GM11168 (cell line): ENCODE measurements around the gene MANEA.
"Not testable (repeated sequence)": the region's sequence is repeated elsewhere in the genome, so short reads cannot be mapped to it uniquely, and the experiment has no call there.

Experiments used
- in situ Hi-C: fragments of 300-500 bp; cut with MboI; formaldehyde crosslinking; loops from one replicate; pipeline ENCODE4 v1.12.0; 2022; ENCODE audit warnings: low sequenced_read_pairs; ENCODE audit not compliant: unreplicated experiment

Gene MANEA, protein sequence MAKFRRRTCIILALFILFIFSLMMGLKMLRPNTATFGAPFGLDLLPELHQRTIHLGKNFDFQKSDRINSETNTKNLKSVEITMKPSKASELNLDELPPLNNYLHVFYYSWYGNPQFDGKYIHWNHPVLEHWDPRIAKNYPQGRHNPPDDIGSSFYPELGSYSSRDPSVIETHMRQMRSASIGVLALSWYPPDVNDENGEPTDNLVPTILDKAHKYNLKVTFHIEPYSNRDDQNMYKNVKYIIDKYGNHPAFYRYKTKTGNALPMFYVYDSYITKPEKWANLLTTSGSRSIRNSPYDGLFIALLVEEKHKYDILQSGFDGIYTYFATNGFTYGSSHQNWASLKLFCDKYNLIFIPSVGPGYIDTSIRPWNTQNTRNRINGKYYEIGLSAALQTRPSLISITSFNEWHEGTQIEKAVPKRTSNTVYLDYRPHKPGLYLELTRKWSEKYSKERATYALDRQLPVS

DNA sequence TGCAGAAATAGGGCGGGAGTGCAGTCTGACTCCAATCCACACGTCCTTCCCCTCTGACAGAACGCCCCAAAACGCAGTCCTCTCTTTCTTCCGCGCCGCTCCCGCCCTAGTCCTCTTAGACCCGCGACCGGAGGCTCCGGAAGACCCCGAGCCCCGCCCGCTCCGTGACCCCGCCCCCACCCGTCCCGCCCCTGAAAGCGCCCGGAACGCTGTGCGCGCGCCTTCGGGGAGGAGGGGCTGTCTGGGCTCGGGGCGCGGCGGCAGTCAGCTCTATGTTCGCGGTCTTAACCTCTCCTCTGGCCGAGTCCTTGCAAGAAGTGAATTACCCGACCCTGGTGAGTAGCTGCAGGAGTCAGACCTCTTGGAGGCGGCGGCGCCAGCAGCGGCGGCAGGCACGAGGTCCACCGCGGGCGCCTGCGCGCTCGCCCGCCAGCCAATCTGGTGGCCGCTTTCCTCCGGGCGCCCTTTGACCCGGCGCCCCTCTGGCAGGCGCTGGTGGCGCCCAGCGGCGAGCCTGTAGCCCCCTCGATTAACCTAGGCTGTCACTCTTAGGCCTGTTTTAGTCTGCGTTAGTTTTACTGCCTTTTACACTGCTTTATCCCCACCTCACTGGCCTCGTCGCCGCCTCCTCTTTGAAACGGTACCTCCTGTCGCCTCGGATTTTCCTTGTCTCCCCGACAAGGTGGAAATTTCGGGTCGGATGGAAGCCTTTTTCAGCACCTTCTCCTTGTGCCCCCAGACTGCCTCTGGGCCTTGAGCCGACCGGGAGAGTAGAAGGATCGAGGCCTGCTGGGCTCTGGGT lies at the start of gene MANEA:
Gene MANEA (plus strand): TSS at position 232 of the 802 bp plus-strand sequence. CDS start 8,905 bp downstream, outside the sequence.
- in situ Hi-C loops = no loop called here

DNA sequence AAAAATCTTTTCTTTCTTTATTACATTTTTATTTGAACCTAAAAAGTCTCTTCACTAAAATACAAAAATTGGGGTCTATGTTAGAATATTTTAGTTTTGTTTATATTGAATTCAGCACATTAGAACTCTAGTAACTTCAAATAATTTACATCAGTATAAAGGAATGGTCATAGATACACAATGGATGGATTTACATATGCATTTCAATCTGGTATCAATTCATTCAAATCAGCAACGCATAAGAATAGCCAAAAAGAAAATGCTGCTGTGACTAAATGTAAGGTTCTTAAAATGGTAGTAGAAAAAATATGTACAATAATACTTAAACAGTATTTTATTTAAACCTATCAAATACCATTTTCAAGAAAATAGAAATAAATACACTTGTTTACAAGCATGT lies 47.6 kb upstream of the MANEA start:
- in situ Hi-C loops = no loop called here

DNA sequence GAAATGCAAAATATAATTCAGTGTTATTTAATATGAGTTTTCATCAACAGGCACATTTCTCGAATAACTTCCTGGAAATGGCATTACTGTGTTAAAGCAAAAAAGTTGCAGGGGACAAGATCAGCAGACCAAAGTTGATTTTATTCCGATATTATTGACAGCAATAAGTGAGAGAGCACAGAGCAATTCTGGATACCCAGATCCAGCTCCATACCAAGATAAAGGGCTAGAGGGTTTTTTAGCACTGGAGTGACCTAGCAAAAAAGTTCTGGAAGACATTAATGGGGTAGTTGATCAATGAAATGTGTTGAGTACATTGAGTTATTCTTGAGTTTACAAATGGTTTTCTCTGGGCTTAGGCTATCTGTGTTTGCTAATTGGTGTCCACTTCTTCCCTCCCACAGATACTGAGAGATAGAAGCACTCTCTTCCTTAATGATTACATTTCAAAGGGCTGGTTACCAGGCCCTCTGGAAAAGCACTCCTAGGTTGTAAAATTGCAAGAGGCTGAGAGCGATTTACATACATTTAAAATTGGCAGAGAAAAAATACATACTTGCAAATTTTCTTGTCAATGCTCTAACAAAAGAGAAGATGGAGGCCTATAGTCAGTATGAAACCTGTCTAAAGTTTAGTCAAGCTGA lies 47.0 kb upstream of the MANEA start:
- in situ Hi-C loops = no loop called here

DNA sequence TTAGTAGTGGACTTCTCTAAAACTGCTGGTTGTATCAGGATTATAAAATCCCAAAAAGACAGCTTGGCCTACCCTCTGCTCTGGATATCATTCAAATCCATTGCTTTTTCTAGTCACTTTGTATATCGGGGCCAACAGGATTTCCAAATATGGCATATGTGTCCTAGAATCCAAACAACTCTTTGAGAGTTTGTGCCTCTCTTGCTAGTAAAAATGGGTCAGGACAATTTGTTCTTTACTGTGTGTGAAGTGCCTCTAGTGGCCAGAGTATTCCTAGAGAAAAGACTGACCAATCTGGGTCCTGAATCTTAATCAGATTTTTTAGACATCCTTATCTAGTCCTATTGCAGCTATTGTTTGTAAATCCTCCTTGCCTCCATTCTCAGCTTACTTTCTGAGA lies 33.5 kb upstream of the MANEA start:
- in situ Hi-C loops = no loop called here

DNA sequence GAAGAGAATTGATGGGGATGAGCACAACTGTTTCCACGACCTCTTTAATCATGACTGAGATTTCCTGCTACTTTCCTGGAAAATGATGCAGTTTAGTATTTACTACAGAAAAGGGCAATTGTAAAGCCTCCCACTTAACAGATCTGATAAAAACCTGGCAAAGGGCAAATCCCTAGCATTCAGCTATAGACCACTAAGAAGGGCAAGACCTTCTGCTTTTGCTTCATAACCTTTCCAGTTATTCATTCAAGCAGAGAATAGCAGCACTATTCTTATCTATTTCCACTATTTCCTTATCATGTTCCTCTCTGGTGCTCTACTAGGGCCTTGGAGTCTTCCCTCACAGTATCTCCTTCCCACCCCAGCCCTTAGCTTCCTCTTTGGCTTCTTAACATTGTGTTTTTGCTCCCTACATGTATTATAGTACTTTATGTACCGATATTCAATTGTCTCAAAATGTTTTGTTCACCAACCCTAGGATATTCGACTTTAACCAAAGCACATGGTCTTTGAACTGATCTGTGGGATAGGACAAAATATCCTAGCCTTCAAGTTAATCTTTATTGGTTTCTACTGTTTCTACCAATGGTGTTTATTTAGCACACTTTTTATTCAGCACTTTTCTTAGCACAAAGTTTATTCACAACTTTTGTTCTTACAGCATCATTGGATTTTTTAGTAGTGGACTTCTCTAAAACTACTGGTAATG lies 32.7 kb upstream of the MANEA start:
- in situ Hi-C loops = no loop called here

DNA sequence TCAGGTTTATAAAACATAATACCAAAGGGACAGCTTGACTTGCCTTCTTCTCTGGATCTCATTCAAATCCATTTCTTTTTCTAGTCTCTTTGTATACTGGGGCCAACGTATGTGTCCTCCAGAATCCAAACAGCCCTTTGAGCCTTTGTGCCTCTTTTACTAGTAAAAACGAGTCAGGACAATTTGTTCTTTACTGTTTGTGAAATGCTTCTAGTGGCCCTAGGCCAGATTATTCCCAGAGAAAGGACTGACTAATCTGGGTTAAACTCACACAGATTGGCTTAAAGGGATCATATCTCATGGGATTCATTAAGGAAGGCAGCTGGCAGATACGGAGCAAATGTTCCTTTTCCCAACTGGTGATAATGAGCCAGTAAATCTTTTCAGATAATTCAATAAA lies 32.1 kb upstream of the MANEA start:
- in situ Hi-C loops = no loop called here

DNA sequence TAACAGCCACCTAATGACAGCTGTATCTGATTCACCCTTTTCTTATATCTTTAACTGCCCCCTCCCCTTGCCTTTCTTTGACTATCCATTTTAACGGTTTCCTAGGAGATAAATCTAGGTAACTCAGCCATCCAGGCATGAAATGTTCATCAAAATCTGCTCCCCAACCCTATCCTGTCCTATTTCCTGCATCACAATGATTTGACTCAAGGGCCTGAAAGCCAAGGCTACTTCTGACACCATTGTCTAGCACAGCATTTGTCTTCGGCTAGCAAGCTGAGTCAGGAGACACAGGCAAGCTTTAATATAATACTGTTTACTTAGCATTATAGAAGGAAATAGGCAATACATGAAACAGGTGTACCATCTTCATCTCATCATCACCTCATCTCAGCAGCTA lies 31.6 kb upstream of the MANEA start:
- in situ Hi-C loops = no loop called here

DNA sequence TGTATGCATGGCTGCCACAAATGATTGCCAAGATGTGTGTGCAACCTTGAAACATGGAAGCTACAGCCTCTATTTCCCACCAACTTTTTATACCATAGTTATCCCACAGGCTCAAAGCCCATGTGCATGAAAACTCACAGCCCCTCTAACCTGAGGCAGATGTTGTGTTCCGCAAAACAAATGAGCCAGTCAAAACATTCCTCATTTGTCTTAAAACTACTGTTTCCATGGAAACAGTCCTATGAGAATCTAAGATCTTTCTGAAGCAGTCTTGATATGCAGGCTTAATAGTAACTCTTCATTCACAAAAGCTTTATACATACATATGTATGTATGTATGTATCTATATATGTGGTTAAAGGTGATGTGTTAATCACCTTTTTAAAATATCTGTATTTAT lies 31.2 kb upstream of the MANEA start:
- in situ Hi-C loops = no loop called here

DNA sequence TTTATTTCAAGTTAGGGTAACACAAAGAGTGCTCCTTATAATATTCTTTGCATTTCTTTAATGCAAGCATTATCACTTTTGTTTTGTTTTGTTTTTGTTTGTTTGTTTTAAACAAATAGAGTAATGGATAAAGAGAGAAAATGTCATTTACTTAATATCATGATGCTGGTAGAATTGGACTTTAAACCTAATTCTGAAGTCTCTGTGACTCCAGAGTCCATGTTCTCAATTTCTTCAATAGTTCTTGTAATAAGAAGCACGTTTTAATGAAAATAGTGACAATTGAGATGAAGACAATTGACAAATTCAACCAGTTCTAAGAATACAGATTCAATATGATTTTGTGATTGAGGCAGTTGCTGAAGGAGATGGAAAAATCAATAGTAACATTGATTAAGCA lies 30.3 kb upstream of the MANEA start:
- in situ Hi-C loops = no loop called here

DNA sequence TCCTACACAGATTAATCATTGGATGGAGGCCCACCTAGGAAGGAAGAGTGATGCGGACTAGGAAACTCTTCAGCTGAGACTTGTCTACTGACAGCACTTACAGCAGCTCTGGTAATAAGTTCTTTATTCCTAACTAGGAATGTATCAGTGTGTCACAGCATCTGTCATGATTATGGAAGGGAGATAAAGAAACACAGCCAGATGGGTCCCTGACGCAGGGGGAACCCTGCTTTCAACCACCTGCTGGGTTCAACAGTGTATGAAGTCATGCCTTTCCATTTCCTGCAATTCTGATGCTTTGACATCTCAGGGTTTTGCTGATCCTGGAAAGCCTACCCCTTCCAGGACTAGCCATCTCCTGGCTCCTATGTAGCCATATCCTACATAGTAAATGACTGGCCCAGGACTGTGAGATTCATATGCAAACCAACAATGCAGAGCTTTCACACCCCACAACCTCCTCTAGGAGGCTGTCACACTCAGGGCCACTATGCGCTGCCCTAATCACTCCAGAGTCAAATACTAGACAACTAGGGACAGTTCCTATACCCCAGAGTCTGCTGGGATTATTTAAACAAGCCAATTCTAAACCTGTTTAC lies 29.0 kb upstream of the MANEA start:
- in situ Hi-C loops = no loop called here

DNA sequence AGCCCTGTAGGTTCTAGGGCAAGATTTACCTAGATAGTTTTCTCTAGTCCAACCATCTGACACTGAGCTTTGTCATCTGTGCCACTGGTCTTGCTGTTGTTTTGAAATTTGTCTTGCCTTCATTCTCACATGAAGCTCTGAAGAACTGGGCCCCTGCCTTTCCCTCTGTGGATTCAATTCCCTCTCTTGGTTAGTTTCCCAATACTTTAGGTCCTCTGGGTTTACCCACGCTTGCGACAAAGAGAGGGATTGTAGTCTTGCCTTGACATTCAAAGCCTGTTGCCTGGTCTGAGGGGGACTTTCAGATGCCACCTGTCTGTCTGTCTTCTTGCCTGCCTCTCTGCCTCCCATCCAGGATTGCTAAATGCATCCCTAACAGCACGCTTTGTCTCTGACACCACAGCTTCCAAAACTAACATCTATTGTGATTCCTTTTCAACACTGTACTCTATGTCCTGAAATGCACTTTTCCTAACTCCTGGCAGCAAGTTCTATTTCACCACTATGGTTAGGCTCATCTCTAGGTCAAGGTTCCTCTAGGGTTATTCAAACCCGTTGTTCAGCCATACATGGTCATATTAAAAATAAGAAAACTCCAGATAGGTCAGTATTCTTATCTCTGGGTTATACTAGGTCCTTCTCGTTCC lies 25.5 kb upstream of the MANEA start:
- in situ Hi-C loops = no loop called here

DNA sequence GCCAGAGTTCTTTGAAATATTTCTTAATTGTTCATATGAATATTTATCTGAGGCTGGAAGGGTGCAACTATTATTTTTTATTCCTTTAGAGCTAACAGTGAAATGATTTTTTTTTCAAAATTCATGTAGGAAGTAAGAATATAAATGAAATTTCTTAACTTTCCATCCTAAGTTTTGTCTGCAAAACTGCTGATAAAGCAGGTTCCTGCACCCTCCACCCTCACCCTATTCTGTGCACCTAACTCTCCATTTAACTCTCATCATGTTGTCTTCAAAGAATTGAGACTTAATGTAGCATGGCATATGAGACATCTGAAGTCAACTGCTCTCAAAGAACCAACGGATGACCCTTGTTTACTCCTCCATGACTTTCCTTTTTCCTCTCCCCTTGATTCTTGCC lies 23.5 kb upstream of the MANEA start:
- in situ Hi-C loops = no loop called here

DNA sequence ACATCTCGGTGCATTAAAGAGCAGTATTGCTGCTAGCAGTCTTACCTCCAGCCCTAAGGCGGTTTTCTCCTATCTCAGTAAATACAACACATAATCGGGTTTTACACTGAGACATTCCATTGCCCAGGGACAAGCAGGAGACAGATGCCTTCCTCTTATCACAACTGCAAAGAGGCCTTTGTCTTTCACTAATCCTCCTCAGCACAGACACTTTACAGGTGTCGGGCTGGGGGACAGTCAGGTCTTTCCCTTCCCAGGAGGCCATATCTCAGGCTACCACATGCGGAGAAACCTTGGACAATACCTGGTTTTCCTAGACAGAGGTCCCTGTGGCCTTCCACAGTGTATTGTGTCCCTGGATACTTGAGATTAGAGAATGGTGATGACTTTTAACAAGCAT lies 16.4 kb upstream of the MANEA start:
- in situ Hi-C loops = not testable (repeated sequence)

DNA sequence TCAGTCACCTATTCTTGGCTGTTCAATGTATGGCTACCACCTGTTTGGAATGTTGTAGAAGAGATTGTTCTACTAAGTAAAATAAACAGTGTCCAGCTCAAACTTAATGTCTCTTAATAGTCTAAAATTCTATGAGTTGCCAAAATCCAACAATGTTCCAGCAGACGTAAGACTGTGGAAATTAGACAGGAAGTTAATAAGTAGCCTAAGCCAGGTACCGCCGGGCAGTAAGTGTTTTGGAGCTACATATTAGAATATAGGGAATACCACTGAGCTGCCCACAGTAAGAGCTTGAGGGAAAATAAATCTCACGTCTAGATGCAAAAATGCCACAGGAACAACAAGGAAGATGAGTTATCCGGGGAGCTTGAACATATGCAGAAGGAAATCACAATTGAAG lies 7.8 kb upstream of the MANEA start:
- in situ Hi-C loops = no loop called here

DNA sequence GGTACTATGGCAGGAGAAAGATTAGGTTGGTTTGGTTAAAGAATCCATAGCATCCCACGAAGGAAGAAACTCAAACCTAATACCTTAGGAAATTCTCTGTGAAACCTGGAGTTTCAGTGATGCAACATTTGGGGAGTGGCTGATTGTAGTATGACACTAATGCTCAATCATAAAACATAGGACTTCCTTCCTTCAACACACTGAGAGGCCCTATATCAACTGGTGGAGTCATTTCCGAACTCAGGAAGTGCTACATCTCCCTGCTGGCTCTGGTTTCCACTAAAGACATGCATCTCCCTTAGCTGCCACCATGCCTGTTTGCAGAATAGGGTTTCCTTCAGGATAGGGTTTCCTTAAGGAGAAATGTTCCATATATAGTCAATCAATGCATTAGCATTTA lies 5.2 kb upstream of the MANEA start:
- in situ Hi-C loops = no loop called here

DNA sequence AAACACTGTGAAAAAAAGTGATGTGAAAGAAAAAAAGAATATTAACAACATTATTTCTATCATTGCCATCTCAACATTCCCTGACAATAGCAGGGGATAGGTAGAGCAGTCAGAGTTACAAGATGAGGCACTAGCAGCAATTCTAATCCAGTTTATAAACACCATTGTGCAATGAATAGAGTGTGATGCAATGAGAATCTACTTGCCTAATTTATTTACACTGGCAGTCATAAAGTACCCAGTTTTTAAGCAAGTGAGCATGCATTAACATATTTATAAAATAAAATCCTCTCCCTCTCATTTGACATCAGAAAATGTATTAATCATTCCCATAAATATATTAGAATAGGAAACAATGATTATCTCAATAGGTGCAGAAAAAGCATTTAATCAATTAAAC lies 2.5 kb upstream of the MANEA start:
- in situ Hi-C loops = no loop called here

DNA sequence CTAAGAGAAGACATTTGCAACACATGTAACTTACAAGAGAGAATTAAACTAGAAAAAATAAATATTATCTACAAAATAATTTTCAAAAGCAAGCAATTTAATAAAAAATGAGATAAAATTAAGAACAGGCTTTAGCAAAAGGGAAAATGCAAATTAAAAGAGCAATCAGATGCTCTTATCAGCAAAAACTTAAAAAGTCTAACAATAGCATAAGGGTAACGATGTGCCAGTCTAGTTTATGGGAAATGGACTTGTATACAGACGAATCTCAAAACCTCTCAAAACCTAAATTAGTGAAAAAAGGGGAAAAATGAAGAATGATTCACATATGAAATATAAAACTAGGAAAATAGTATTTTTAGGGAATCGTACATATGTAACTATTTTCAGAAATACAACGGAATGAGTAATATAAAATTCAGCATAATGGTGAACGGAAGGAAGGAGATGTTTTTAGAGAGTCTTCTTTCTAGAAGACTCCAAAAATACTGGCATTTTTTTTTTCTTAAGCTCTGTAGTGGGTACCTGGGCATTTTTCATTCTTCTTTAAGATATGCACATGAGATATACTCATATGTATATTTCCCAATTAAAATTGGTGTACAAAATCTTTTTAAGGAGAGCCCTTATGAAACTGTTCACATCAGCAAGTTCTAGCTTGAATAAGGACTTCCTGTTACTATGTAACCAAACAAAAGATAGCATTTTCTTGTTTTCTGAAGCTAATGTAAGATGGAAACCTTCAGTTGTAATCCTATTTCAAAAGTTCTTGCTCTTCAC lies 927 bp upstream of the MANEA start:
- in situ Hi-C loops = no loop called here

DNA sequence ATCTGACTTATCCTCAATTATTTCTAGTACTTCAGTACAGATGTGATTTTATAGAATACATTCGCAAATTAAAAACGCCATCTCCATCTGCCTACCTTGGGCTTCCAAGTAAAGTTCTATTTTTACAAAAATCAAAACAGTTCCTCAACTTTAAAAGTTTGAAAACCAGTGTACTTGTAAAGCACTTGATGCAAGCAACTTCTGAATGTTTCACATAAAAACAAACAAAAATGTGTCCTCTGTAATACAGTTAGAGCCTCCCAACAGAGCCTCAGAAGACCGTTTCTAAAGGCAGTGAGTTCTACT lies 384 bp upstream of the MANEA start:
- in situ Hi-C loops = no loop called here

DNA sequence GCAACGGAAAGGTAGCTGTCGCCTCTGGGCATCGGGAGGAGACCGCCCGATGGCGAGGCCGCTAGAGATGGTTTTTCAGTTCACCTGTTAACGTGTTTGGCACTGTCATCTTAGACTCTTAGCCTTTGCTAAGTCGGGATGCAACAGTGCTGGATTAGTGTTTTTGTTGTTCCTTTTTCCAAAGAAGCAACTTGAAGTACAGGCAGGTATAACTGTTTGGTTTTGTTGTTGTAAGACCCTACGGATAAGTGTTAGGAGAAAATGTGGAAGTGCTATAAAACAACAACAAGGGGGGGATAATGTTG lies 723 bp downstream of the MANEA start:
- in situ Hi-C loops = no loop called here
